Measurements from ENCODE around the gene APOD.
A peak's percentile ranks its signal among the peaks of the same experiment; 100 is the strongest.
"Not testable (repeated sequence)": the region's sequence is repeated elsewhere in the genome, so short reads cannot be mapped to it uniquely, and the experiment has no call there.

APOD gene

GRCh38 chr3:195583831-195584542 lies at the start of gene APOD:
Gene APOD (minus strand): TSS chr3:195583940. CDS start chr3:195579461, 4,479 bp downstream.
- no peak for TF ChIP-seq CTCF (conservative IDR thresholded peaks at IDR 0.05; ENCODE audit: low read length)
- DNase-seq (ENCODE audit: low read depth) = peak; percentile 59
- peak within 1 kb of the TSS; percentile 14; the same call in 1 of the 2 replicates for H3K4me3 ChIP-seq (ENCODE audit: low read length)

GRCh38 chr3:195633351-195633750 lies 49.6 kb upstream of the APOD start:
- not testable (repeated sequence) for DNase-seq (ENCODE audit: low read depth); H3K4me3 ChIP-seq (ENCODE audit: low read length)

- not testable (repeated sequence) for DNase-seq (ENCODE audit: low read depth); H3K4me3 ChIP-seq (ENCODE audit: low read length)
Observed at GRCh38 chr3:195632501-195633185, 48.9 kb upstream of the APOD start.

GRCh38 chr3:195632046-195632445 lies 48.3 kb upstream of the APOD start:
- H3K4me3 ChIP-seq (ENCODE audit: low read length) = not testable (repeated sequence)

GRCh38 chr3:195630938-195631495 lies 47.3 kb upstream of the APOD start:
- DNase-seq (ENCODE audit: low read depth); H3K4me3 ChIP-seq (ENCODE audit: low read length): not testable (repeated sequence)

More at GRCh38 chr3:195632046-195632445, 48.3 kb upstream of the APOD start:
- not testable (repeated sequence) for DNase-seq (ENCODE audit: low read depth)

GRCh38 chr3:195630086-195630917 lies 46.6 kb upstream of the APOD start:
- not testable (repeated sequence) for H3K4me3 ChIP-seq (ENCODE audit: low read length); DNase-seq (ENCODE audit: low read depth)

GRCh38 chr3:195629682-195630081 lies 45.9 kb upstream of the APOD start:
- H3K4me3 ChIP-seq (ENCODE audit: low read length); DNase-seq (ENCODE audit: low read depth): not testable (repeated sequence)

- not testable (repeated sequence) for H3K4me3 ChIP-seq (ENCODE audit: low read length); DNase-seq (ENCODE audit: low read depth)
Observed at GRCh38 chr3:195628386-195628920, 44.7 kb upstream of the APOD start.

GRCh38 chr3:195627515-195628385 lies 44.0 kb upstream of the APOD start:
- not testable (repeated sequence) for H3K4me3 ChIP-seq (ENCODE audit: low read length); DNase-seq (ENCODE audit: low read depth)

- DNase-seq (ENCODE audit: low read depth); H3K4me3 ChIP-seq (ENCODE audit: low read length): not testable (repeated sequence)
Observed at GRCh38 chr3:195624603-195625560, 41.1 kb upstream of the APOD start.

GRCh38 chr3:195624171-195624570 lies 40.4 kb upstream of the APOD start:
- H3K4me3 ChIP-seq (ENCODE audit: low read length); DNase-seq (ENCODE audit: low read depth): not testable (repeated sequence)

GRCh38 chr3:195623217-195623965 lies 39.7 kb upstream of the APOD start:
- not testable (repeated sequence) for H3K4me3 ChIP-seq (ENCODE audit: low read length); DNase-seq (ENCODE audit: low read depth)

GRCh38 chr3:195622523-195623170 lies 38.9 kb upstream of the APOD start:
- not testable (repeated sequence) for H3K4me3 ChIP-seq (ENCODE audit: low read length)

GRCh38 chr3:195622012-195622411 lies 38.3 kb upstream of the APOD start:
- not testable (repeated sequence) for H3K4me3 ChIP-seq (ENCODE audit: low read length); DNase-seq (ENCODE audit: low read depth)

More at GRCh38 chr3:195622523-195623170, 38.9 kb upstream of the APOD start:
- not testable (repeated sequence) for DNase-seq (ENCODE audit: low read depth)

GRCh38 chr3:195621095-195621494 lies 37.4 kb upstream of the APOD start:
- not testable (repeated sequence) for DNase-seq (ENCODE audit: low read depth); H3K4me3 ChIP-seq (ENCODE audit: low read length)
